Stimulated activated CD4-positive, alpha-beta T cell treated with anti-CD3 and anti-CD28 coated beads, Interleukin-1b, Interleukin-23, amount 100 ng/mL, for 1 hour (primary cell): Measurements from ENCODE around the gene POLR3G.

Experiments used
- DNase-seq, 2 donors: peaks; one replicate each; pipeline ENCODE4 v3.0.0-alpha.2; 2020; ENCODE audit warnings: low read depth in 2 of 2

Gene POLR3G

DNA sequence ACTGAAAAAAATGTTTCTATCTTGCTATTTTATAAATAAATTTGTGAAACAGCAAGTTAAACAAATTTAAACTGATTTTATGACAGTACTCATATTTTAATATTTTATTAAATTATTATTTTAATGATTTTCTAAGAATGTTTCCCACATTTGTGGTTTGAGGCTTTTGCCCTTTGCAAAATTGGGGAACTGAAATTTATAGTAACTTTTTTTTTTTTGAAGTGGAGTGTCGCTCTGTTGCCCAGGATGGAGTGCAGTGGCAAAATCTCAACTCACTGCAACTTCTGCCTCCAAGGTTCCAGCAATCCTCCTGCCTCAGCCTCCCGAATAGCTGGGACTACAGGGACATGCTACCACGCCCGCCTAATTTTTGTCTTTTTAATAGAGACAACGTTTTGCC, 76.7 kb downstream of the POLR3G start:
- DNase-seq, result no peak

GRCh38 chr5:90553711-90554110, 79.0 kb downstream of the POLR3G start:
- DNase-seq, result no peak

- DNase-seq, result no peak
Measured at GRCh38 chr5:90554358-90555006, 79.8 kb downstream of the POLR3G start.

DNA sequence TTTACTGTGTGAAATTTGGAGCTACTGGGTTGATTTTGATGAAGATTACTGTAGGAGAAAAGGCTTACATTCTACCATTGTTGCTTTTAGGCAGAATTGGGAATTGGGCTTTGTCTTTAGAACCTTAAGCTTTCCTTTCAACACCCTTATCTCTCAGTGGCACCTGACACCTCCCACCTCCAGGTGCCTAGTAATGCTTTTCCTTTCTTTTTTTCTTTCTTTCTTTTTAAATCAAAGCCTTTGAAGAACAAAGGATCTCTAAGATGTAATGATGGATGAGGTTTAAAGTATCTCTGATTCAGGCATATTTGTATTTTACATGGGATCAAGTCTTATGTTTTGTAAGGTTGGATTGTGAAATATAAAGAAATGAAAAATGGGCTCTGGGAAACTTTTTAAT, 81.0 kb downstream of the POLR3G start:
- no peak for DNase-seq

DNA sequence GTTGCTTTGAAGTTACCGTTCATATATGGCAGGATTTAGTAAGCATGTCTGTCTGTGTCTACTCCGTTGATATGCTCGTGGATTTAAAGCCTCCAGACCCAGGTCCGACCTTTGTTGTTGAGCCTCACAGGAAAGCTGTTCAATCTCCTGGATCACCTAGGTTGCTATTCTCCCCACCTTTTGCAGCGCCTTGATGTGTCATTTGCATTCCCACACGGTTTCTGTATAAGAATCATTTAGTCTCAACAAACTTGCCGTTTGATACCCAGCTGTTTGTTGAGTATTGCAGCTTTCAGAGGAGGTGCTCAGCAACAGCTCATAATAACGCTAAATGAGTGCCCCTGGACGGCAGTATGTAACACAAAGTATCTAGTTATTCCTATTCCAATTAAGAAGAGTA, 82.7 kb downstream of the POLR3G start:
- no peak for DNase-seq

DNA sequence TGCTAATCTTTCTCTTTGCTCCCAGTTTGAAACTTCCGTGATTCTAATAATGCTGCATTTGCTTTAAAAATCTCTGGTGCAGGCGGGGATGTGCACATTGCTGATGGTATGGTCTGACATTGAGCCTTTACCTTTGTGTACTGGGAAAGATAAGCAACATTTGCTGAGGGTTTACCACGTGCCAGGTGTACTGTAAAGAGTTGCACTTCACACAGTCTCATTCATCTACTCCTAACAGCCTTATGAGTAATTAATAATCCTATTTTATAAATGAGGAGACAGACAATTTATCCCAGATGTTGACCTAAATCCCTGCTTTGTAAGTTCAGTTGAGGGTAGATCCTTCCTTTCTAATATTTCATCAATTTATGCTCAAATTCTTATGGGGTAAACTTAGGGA, 83.2 kb downstream of the POLR3G start:
- DNase-seq, result no peak

GRCh38 chr5:90558344-90559192, 83.9 kb downstream of the POLR3G start, which contains the start of gene ADGRV1:
TSS of gene ADGRV1 (plus strand) at chr5:90558797. CDS start at chr5:90558896, 99 bp downstream.
- no peak for DNase-seq

- no peak for DNase-seq
Measured at GRCh38 chr5:90560771-90561170, 86.1 kb downstream of the POLR3G start.

DNA sequence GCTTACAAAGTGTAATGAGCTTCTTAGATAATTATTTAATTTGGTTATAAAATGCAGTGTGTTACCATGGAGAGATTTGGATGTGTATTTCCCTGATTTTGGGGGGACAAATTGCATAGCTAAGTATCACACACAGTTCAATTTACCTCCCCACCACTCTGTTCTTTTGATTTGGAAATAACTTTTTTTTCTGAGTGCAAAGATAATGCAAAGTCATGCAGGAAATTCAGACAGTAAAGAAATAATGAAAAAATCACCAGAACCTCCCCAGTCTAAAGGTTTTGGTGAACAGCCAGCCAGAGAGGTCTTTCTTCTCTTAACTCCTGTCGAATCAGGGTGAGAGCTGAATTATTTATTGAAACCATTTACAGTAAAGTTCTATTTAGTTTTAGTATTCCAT, 87.1 kb downstream of the POLR3G start:
- DNase-seq, result no peak

- DNase-seq, result no peak
Measured at GRCh38 chr5:90562341-90562740, 87.7 kb downstream of the POLR3G start.

DNA sequence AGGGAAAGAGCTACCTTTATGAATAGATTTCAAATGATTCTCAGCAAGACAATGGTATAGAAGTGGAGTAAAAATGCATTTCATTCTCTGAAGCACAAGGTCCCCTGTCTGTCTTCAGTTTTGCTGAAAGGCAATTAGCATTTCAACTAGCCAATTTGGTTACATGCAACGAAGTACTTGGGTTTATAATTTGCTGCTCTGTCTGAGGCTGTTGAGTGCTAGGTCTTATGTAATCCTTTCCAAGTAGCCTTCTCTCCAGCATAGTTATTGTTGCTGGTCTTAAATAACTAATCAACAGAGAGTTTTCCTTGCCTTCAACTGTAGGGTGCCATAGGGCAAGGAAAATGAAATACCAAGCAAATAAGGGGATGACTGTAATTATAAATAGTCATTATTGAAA, 88.4 kb downstream of the POLR3G start:
- no peak for DNase-seq
